GM23338 (cell line): ENCODE measurements around the gene INTS14.
"Not testable (repeated sequence)": the region's sequence is repeated elsewhere in the genome, so short reads cannot be mapped to it uniquely, and the experiment has no call there.

Source experiments
- CREB1 ChIP-seq: fragments of 250-450 bp; sonication (Bioruptor Pico); IDR thresholded peaks from 2 replicates; pipeline ENCODE4 v1.5.0; 2020; ENCODE audit warnings: low read depth, mild to moderate bottlenecking, moderate library complexity
- EZH2 ChIP-seq: fragments of 200-600 bp; sonication (generic); IDR thresholded peaks from one replicate; pipeline ENCODE4 v1.8.0; 2017; ENCODE audit warnings: antibody characterized with exemption, mild to moderate bottlenecking, low read depth; ENCODE audit not compliant: unreplicated experiment
- EZH2phosphoT487 ChIP-seq: fragments of 200-600 bp; sonication (generic); IDR thresholded peaks from one replicate; pipeline ENCODE4 v1.8.1; 2018; ENCODE audit warnings: antibody characterized with exemption; ENCODE audit not compliant: unreplicated experiment
- JUNB ChIP-seq: IDR thresholded peaks from one replicate; pipeline ENCODE4 v1.6.1; 2016; ENCODE audit warnings: antibody characterized with exemption; ENCODE audit not compliant: unreplicated experiment
- NANOG ChIP-seq: IDR thresholded peaks from 2 replicates; pipeline ENCODE4 v1.6.1; 2016; ENCODE audit warnings: antibody characterized with exemption, borderline replicate concordance
- POLR2AphosphoS5 ChIP-seq: IDR thresholded peaks from 2 replicates; pipeline ENCODE4 v1.6.1; 2016; ENCODE audit warnings: antibody characterized with exemption, low read depth
- STAT1 ChIP-seq: IDR thresholded peaks from one replicate; pipeline ENCODE4 v1.6.1; 2016; ENCODE audit warnings: antibody characterized with exemption; ENCODE audit not compliant: unreplicated experiment
- ZNF114 ChIP-seq: fragments of 250-450 bp; sonication (Bioruptor Pico); IDR thresholded peaks from 2 replicates; pipeline ENCODE4 v1.5.0; 2020; ENCODE audit warnings: mild to moderate bottlenecking, moderate library complexity
- ZNF331 ChIP-seq: fragments of 250-450 bp; sonication (Bioruptor Pico); IDR thresholded peaks from 2 replicates; pipeline ENCODE4 v1.5.0; 2020; ENCODE audit warnings: low read depth, mild to moderate bottlenecking, moderate library complexity
- TF ChIP-seq, protein P1 (sequence below), 2 experiments: fragments of 200-600 bp in 1 of 2; sonication (generic) in 1 of 2; conservative IDR thresholded peaks; 2 replicates each; pipeline versions ENCODE4 v1.5.1 to v1.6.1; 2016 to 2017; ENCODE audit warnings: antibody characterized with exemption in 2 of 2, low read depth in 2 of 2, mild to moderate bottlenecking in 2 of 2, moderate library complexity in 1 of 2
- TF ChIP-seq, protein P2 (sequence below): IDR thresholded peaks from one replicate; pipeline ENCODE4 v1.6.1; 2018; ENCODE audit warnings: antibody characterized with exemption; ENCODE audit not compliant: unreplicated experiment
- TF ChIP-seq, protein P3 (sequence below): fragments of 250-450 bp; sonication (Bioruptor Pico); IDR thresholded peaks from 2 replicates; pipeline ENCODE4 v1.5.0; 2020; ENCODE audit warnings: mild to moderate bottlenecking, moderate library complexity
- TF ChIP-seq, protein P4 (sequence below): IDR thresholded peaks from 2 replicates; pipeline ENCODE4 v1.6.1; 2016; ENCODE audit warnings: antibody characterized with exemption

DNA sequence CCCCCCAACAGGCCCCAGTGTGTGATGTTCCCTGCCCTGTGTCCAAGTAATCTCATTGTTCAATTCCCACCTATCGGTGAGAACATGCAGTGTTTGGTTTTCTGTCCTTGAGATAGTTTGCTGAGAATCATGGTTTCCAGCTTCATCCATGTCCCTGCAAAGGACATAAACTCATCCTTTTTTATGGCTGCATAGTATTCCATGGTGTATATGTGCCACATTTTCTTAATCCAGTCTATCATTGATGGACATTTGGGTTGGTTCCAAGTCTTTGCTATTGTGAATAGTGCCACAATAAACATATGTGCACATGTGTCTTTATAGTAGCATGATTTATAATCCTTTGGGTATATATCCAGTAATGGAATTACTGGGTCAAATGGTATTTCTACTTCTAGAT, 5.0 kb upstream of the INTS14 start:
- TF ChIP-seq, protein P1, sequence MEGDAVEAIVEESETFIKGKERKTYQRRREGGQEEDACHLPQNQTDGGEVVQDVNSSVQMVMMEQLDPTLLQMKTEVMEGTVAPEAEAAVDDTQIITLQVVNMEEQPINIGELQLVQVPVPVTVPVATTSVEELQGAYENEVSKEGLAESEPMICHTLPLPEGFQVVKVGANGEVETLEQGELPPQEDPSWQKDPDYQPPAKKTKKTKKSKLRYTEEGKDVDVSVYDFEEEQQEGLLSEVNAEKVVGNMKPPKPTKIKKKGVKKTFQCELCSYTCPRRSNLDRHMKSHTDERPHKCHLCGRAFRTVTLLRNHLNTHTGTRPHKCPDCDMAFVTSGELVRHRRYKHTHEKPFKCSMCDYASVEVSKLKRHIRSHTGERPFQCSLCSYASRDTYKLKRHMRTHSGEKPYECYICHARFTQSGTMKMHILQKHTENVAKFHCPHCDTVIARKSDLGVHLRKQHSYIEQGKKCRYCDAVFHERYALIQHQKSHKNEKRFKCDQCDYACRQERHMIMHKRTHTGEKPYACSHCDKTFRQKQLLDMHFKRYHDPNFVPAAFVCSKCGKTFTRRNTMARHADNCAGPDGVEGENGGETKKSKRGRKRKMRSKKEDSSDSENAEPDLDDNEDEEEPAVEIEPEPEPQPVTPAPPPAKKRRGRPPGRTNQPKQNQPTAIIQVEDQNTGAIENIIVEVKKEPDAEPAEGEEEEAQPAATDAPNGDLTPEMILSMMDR (conservative IDR thresholded peaks at IDR 0.05; ENCODE audit: low read depth in 2 of 2), result not testable (repeated sequence)
- not testable (repeated sequence) for TF ChIP-seq EZH2; POLR2AphosphoS5; EZH2phosphoT487; JUNB; CREB1 (CRISPR knock-in tag); STAT1; ZNF331 (CRISPR knock-in tag); ZNF114; NANOG
- TF ChIP-seq, protein P2, sequence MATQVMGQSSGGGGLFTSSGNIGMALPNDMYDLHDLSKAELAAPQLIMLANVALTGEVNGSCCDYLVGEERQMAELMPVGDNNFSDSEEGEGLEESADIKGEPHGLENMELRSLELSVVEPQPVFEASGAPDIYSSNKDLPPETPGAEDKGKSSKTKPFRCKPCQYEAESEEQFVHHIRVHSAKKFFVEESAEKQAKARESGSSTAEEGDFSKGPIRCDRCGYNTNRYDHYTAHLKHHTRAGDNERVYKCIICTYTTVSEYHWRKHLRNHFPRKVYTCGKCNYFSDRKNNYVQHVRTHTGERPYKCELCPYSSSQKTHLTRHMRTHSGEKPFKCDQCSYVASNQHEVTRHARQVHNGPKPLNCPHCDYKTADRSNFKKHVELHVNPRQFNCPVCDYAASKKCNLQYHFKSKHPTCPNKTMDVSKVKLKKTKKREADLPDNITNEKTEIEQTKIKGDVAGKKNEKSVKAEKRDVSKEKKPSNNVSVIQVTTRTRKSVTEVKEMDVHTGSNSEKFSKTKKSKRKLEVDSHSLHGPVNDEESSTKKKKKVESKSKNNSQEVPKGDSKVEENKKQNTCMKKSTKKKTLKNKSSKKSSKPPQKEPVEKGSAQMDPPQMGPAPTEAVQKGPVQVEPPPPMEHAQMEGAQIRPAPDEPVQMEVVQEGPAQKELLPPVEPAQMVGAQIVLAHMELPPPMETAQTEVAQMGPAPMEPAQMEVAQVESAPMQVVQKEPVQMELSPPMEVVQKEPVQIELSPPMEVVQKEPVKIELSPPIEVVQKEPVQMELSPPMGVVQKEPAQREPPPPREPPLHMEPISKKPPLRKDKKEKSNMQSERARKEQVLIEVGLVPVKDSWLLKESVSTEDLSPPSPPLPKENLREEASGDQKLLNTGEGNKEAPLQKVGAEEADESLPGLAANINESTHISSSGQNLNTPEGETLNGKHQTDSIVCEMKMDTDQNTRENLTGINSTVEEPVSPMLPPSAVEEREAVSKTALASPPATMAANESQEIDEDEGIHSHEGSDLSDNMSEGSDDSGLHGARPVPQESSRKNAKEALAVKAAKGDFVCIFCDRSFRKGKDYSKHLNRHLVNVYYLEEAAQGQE, result not testable (repeated sequence)
- TF ChIP-seq, protein P3, sequence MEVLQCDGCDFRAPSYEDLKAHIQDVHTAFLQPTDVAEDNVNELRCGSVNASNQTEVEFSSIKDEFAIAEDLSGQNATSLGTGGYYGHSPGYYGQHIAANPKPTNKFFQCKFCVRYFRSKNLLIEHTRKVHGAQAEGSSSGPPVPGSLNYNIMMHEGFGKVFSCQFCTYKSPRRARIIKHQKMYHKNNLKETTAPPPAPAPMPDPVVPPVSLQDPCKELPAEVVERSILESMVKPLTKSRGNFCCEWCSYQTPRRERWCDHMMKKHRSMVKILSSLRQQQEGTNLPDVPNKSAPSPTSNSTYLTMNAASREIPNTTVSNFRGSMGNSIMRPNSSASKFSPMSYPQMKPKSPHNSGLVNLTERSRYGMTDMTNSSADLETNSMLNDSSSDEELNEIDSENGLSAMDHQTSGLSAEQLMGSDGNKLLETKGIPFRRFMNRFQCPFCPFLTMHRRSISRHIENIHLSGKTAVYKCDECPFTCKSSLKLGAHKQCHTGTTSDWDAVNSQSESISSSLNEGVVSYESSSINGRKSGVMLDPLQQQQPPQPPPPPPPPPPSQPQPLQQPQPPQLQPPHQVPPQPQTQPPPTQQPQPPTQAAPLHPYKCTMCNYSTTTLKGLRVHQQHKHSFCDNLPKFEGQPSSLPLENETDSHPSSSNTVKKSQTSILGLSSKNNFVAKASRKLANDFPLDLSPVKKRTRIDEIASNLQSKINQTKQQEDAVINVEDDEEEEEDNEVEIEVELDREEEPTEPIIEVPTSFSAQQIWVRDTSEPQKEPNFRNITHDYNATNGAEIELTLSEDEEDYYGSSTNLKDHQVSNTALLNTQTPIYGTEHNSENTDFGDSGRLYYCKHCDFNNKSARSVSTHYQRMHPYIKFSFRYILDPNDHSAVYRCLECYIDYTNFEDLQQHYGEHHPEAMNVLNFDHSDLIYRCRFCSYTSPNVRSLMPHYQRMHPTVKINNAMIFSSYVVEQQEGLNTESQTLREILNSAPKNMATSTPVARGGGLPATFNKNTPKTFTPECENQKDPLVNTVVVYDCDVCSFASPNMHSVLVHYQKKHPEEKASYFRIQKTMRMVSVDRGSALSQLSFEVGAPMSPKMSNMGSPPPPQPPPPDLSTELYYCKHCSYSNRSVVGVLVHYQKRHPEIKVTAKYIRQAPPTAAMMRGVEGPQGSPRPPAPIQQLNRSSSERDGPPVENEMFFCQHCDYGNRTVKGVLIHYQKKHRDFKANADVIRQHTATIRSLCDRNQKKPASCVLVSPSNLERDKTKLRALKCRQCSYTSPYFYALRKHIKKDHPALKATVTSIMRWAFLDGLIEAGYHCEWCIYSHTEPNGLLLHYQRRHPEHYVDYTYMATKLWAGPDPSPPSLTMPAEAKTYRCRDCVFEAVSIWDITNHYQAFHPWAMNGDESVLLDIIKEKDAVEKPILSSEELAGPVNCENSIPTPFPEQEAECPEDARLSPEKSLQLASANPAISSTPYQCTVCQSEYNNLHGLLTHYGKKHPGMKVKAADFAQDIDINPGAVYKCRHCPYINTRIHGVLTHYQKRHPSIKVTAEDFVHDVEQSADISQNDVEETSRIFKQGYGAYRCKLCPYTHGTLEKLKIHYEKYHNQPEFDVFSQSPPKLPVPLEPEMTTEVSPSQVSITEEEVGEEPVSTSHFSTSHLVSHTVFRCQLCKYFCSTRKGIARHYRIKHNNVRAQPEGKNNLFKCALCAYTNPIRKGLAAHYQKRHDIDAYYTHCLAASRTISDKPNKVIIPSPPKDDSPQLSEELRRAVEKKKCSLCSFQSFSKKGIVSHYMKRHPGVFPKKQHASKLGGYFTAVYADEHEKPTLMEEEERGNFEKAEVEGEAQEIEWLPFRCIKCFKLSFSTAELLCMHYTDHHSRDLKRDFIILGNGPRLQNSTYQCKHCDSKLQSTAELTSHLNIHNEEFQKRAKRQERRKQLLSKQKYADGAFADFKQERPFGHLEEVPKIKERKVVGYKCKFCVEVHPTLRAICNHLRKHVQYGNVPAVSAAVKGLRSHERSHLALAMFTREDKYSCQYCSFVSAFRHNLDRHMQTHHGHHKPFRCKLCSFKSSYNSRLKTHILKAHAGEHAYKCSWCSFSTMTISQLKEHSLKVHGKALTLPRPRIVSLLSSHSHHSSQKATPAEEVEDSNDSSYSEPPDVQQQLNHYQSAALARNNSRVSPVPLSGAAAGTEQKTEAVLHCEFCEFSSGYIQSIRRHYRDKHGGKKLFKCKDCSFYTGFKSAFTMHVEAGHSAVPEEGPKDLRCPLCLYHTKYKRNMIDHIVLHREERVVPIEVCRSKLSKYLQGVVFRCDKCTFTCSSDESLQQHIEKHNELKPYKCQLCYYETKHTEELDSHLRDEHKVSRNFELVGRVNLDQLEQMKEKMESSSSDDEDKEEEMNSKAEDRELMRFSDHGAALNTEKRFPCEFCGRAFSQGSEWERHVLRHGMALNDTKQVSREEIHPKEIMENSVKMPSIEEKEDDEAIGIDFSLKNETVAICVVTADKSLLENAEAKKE, result not testable (repeated sequence)
- TF ChIP-seq, protein P4, sequence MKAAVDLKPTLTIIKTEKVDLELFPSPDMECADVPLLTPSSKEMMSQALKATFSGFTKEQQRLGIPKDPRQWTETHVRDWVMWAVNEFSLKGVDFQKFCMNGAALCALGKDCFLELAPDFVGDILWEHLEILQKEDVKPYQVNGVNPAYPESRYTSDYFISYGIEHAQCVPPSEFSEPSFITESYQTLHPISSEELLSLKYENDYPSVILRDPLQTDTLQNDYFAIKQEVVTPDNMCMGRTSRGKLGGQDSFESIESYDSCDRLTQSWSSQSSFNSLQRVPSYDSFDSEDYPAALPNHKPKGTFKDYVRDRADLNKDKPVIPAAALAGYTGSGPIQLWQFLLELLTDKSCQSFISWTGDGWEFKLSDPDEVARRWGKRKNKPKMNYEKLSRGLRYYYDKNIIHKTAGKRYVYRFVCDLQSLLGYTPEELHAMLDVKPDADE, result not testable (repeated sequence)
